ENCODE measurements around the gene ZNF215.

ZNF215 gene

GRCh38 chr11:6925636-6926207 lies 504 bp upstream of the ZNF215 start:
- DNase-seq = no peak
- no peak for TF ChIP-seq CTCF (IDR thresholded peaks at IDR 0.05)
- no peaks in the 10 kb centered on the region for H3K27me3 ChIP-seq
- peak overlapping the region; percentile 56 to 59 for H3K4me3 ChIP-seq
- H3K36me3 ChIP-seq = no peaks in the 10 kb centered on the region
- H3K27ac ChIP-seq = peak overlapping the region in 1 of 2 donors; percentile 54
- intact Hi-C loops (cut with DNase I; ENCODE audit: low total_unique reads) = no loop called here
- peaks cover 0 to 16% (median 5%) of the 10 kb centered on the region in 4 donors for H3K4me1 ChIP-seq
- no peaks in the 10 kb centered on the region for H3K9me3 ChIP-seq

- peak overlapping the region in 1 of 2 donors; percentile 54 for H3K27ac ChIP-seq
- no peak for TF ChIP-seq CTCF (IDR thresholded peaks at IDR 0.05)
- H3K4me3 ChIP-seq = peak overlapping the region; percentile 56 to 59
- no peaks in the 10 kb centered on the region for H3K27me3 ChIP-seq
- H3K4me1 ChIP-seq = peaks cover 0 to 16% (median 5%) of the 10 kb centered on the region in 4 donors
- no peak for DNase-seq
- H3K36me3 ChIP-seq = no peaks in the 10 kb centered on the region
- H3K9me3 ChIP-seq = no peaks in the 10 kb centered on the region
- intact Hi-C loops (cut with DNase I; ENCODE audit: low total_unique reads) = no loop called here
Observed at GRCh38 chr11:6927030-6927617, 898 bp downstream of the ZNF215 start.

- no peaks in the 10 kb centered on the region for H3K36me3 ChIP-seq
- no peak overlapping the region for H3K27ac ChIP-seq
- H3K27me3 ChIP-seq = no peaks in the 10 kb centered on the region
- intact Hi-C loops (cut with DNase I; ENCODE audit: low total_unique reads) = no loop called here
- H3K4me3 ChIP-seq = no peak overlapping the region
- H3K4me1 ChIP-seq = peaks cover 0 to 16% (median 5%) of the 10 kb centered on the region in 4 donors
- TF ChIP-seq CTCF (IDR thresholded peaks at IDR 0.05) = no peak
- no peak for DNase-seq
- H3K9me3 ChIP-seq = no peaks in the 10 kb centered on the region
Observed at GRCh38 chr11:6928916-6929315, 2.7 kb downstream of the ZNF215 start.

DNA sequence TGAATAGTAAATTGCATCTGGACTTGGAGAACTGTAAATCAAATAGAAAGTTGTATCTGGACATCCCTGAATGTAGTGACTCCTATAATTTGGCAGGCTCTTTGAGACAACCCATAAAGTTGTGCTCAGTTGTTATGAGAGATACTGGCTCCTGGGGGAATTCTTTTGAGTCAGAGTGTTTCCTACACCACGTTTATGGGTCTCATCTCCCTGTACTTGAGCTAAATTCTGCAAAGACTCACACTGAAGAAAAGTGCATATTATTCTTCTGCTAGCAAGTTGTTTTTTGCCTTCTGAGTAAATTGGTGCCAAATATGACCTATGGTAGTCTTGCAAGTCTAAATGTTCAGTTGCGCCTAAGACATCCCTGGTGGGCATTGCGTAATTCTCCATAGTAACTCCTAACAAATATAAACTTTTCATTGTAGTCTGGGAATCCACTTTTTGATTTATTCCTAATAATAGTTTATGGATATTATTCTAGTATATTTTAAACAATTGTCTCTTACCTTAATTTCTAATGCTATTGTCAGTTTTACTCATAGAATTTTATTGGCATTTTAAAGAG lies 5.0 kb downstream of the ZNF215 start:
- Histone ChIP-seq H3K36me3 (no peaks in the 10 kb centered on the region), H3K4me3 (no peak overlapping the region), H3K27me3 (no peaks in the 10 kb centered on the region), H3K27ac (no peak overlapping the region), H3K9me3 (no peaks in the 10 kb centered on the region), H3K4me1 (peaks cover 0 to 11% (median 5%) of the 10 kb centered on the region in 4 donors)
- intact Hi-C loops (cut with DNase I; ENCODE audit: low total_unique reads) = no loop called here
- no peak for TF ChIP-seq CTCF (IDR thresholded peaks at IDR 0.05)
- DNase-seq = no peak

GRCh38 chr11:6932145-6932544 lies 5.9 kb downstream of the ZNF215 start:
- no peaks in the 10 kb centered on the region for H3K9me3 ChIP-seq
- DNase-seq = no peak
- intact Hi-C loops (cut with DNase I; ENCODE audit: low total_unique reads) = no loop called here

More at GRCh38 chr11:6932145-6932544, 5.9 kb downstream of the ZNF215 start:
- no peaks in the 10 kb centered on the region for H3K27me3 ChIP-seq
- H3K4me3 ChIP-seq = no peak overlapping the region
- H3K36me3 ChIP-seq = no peaks in the 10 kb centered on the region
- H3K4me1 ChIP-seq = peaks cover 0 to 6% (median 3%) of the 10 kb centered on the region in 4 donors
- no peak for TF ChIP-seq CTCF (IDR thresholded peaks at IDR 0.05)
- H3K27ac ChIP-seq = no peak overlapping the region
